Effector CD4-positive, alpha-beta T cell (primary cell): Measurements from ENCODE around the gene PLA2G4E.

Source experiments
- DNase-seq: peaks from one replicate; pipeline ENCODE4 v3.0.0-alpha.2; 2020

The PLA2G4E gene

DNA sequence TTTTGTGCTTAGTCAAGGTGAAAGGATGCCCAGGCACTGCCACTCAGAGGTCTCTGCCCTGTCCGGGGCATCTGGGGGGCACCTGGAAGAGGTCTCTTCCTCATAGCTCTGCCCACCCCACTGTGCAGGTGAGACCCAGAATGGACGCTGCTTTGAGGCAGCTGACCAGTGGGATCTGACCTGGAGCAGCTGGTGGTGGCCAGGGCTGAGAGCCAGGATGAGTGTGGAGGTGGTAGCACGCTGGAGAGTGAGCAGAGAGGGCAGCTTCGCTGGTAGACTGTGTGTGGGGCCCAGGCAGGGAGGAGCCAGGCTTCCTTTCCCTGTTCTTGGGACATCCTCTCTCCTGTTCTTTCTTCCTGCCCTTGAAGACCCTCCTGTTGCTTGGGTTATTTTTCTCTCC lies 32.2 kb upstream of the PLA2G4E start:
- no peak for DNase-seq

DNA sequence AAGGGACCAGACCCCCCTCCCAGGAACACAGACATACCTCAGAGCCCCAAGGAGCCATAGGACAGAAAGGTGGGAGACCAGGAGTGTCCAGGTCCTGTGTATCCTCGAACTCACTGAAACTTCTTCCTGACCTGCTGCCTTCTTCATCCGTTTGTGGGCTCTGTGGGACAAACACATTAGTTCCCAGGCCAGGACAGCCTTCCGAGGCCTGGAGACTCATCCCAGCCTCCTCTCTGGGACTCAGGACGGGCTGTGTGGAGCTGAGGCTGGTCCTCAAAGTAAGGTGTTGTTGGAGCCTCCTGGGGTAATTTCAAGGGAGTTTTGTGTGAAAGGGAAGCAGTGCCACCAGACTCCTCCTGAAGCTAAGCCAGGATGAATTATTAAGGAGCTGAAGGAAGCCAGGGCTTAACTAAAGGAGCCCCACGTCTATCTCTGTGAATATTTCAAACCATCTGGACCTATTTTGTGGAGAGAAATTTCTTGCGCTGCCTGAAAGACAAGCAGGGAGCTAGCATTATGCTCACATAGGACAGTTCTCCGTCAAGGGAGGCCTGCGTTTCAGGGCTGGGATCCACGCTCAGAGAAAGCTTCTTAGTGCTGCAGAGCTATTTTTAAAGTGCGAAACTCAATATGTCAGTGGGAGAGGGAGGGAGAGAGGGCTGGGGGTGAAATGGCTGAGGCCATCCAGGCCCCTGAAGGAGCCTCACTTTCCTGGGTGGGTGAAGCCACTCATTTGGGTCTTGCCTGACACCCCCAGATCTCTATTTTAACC lies 29.8 kb upstream of the PLA2G4E start:
- no peak for DNase-seq

DNA sequence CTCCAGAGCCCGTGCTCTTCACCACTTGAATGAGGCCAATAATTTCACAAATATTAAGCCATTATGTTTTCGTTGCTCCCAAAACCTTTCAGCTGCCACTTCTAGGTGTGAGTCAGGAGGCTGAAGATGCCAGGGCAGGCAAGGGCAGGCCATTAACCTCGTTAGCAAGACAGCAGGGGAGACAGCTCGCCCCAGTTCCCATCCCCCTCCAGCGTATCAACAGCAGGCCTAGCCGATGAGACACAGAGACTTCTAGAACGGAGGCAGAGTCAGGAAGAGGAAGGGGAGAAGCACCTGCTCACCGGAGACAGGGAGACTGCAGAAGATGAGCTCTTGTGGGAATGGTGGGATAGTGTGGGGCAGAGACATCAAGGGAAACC lies 28.0 kb upstream of the PLA2G4E start:
- DNase-seq, result no peak

DNA sequence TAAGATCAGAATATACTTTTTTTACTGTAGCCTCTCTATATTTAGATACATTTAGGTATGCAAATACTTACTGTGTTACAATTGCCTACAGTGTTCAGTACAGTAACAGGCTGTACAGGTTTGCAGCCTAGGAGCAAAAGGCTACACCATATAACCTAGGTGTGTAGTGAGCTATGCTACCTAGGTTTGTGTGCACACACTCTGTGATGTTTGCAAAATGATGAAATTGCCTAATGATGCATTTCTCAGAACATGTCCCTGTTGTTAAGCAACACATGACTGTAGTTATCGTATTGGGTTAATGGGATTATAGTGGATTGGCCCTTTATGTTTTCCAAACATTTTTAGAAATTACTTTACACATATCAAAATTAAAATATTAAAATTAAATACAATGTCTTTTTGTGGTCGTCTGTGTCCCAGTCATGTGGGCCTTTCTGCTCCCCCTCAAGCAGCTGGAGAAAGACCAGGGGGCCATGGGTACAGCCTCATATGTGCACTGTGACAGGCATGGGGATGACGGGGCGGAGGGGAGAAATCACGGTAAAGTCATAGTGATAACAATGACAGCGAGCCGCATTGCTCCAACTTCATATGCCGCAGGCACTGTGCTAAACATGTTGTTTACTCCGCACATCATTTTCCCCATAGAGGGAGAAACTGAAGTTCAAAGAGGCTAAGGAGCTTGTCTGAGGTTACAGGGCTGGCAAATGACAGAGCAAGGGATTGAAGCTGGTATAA lies 27.4 kb upstream of the PLA2G4E start:
- DNase-seq, result no peak

DNA sequence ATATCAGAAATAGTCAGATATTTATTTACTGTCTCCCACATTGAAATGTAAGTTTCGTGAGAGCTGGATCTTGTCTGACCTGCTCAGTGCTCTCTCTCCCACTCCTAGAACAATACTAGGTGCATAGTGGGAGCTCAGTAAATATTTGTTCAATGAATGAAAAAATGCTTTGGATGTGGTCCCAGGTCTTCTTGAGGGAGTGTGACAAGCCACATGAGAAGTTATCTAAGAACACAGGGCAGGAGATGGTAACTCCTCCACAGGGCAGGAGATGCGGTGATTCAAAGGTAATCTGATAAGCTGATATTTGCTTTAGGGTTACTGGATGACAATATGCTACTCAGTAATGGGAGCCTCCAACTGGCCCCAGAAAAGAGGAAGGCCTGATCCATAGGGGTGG lies 25.8 kb upstream of the PLA2G4E start:
- DNase-seq, result no peak

DNA sequence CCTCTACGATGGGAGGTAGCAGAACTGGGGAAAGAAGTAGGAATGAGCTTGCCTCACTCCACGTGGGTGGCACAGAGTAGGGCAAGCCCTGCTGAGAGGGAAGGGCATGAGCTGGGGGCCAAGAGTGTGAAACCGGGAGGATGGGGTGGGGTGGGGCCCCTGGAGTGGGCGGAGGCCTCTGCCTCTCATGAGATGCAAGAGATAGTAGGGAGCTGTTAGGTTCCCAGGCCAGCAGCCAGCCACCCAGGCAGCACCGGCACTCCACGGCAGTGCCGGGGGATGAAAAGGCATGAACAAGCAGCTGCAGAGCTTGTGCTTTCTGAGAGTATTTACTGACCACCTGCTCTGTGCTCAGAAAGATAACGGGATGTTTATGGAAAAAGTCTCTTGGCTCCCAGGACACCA lies 24.4 kb upstream of the PLA2G4E start:
- DNase-seq, result no peak

DNA sequence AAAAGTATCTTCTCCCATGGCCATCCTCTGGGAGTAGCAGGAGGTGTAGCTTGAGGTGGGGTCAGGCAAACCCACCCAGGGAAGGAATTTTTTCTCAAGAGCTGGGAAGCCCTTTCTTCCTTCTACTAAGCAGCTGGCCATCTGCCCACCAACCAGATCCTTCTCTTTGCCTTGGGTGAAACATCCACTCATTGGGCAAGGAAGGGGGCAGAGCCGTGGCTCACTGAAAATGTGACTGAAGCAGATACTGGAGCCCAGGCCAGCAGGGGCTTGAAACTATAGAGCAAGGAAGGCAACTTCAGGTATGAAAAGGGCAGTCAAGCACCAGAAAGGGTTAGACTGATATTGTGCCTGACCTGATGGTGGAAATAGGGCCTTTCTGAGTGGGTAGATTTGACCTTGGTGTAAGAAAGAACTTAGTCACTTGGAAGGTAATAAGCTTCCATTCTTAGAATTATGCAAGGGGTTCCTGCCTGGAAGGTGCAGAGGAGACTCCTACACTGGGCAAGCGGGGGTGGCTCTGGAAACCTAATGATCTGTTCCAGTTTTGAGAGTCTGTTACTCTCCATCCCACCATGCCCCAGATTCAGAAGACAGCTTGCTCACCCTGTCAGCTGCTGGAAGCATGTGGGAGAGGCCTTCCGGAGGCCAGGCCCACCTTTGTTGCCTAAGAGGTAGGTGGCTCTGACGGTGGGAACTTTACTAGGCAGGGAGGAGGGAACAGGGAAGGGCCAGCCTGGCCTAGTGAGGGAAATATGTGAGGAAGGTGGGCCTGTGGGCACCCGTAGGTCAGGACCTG lies 22.0 kb upstream of the PLA2G4E start:
- DNase-seq, result no peak

DNA sequence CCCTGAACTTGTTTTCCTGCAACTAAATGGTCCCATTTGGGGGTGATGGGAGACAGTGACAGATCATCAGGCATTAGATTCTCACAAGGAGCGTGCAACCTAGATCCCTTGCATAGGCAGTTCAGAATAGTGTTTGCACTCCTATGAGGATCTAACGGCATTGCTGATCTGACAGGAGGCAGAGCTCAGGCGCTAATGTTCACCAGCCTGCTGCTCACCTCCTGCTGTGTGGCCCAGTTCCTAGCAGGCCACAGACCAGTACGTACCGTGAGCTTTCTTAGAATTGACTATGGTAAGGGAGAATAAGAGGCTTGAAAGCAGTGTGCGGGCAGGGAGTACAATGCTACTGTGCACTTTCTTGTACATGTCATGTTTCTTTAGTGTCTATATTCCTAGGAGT lies 17.6 kb upstream of the PLA2G4E start:
- no peak for DNase-seq

DNA sequence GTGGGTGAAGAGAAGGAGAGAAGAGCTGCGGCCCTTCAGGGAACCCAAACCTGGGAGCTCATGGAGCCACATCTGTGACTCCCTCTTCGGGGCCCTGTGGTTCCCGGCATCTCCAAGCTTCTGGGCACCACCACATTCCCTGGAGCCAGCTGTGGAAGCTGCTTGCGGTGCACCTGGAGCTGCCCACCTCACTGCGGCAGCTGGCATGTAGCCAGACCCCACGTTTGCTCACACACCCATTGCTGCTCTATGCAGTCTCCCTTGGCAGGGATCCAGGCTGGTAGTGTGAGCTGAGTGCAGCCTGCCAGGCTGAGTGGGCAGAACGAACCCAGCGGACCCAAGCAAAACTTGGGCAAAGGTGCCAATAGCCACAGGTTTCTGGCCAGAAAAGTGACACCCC lies 16.8 kb upstream of the PLA2G4E start:
- no peak for DNase-seq

DNA sequence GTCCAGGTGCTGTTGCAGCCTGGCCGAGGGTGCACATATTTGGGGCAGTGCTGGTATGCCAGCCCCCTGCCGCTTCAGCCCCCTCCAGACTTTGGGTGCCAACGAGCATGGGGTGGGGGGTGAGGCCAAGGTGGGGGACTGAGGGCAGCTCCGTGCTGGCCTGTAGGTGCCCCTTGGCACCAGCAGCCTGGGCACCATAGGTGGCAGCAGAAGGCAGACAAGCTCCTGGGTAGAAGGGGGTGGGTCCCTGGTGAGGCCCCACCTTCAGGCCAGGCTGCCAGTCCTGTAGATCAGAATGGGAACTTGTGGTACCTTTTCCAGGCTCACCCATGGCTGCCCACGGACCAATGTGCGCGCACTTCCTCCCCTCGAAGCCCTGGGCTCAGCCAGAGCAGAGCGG lies 16.1 kb upstream of the PLA2G4E start:
- no peak for DNase-seq

DNA sequence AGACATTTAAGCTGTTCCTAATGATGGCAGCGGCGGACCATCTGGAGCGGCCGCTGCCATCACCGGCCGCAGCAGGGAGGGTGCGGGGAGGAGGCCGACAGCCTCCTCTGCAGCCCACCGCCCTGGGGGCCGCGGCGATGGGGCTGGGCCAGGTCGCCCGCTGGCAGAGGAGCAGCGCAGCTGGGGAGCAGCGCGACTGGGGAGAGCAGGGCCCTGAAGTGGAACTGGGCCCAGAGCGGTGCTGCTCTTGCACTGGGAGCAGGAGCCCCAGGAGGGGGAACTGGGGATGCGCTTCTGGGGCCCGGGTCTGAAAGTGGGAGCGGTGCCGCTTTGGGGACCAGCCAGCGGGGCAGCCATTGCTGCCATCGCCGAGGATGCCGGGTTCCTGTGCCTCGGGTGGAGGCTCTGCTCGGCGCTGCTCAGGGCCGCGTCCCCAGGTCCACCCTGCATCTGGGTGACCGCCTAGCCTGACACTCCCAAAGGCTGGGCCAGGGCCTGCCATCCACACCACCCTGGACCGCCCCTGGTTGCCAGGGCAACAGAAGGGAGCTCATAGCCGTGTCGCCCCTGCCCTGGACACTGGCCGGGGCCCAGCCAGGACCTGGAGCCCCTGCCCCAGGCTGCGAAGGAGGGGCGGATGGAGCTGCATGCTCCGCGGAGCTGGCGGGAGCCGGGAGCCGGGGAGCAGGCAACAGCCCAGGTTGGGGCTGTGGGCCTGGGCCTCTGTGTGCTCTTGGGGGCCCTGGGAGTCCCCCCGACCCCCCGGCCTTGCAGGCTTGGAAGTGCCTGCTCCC lies 15.5 kb upstream of the PLA2G4E start:
- DNase-seq, result no peak

DNA sequence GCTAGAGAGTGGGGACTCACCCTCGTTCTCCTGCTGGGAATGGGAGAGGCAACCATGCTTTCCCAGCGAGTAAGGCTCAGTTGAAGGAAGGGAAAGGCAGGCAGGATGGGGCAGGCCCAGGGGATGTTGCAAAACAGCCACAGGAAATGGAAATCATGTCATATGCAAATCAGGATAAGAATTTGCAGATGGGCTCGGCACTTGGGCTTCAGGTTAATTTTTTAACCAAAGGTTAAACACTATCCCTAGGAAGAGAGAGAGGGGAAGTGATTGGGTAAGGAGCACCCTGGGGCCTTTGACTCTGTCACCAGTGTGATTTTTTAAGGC lies 14.6 kb upstream of the PLA2G4E start:
- no peak for DNase-seq

DNA sequence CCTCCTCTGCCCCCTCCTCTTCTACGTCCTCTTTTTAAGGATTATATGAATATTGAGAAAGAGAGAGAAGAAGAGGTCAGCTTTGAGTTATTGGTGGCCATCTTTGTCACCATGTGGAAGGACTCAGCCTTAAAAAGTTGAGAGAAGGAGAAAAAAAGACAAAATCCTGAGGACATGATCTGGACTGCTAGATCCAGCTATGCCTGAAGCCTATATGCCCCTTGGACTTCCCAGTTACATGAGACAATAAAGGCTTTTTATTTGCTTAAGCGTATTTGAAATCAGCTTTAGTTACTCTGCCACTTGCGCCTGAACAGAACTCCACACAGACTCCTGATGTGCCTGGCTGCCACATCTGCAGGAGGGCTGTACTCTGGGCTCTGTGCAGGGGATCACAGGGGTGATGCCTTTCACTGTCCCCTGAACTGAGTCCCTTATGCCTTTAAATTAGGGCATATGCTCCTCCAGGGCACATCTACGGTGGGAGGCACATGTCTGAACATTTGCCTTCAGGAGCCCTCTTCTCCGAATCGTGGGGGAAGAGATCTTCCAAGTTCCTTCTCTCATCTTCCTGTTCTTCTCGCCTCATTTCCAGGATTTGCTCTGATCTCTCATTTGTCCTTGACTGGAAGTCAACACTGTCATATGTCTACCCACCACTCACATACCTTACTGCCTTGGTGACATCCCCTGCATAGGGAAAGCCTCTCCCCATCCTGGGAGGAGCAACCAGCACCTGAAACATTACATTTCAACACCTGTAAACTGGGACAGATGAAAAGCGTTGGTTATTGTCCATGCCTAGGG lies 14.0 kb upstream of the PLA2G4E start:
- DNase-seq, result no peak

DNA sequence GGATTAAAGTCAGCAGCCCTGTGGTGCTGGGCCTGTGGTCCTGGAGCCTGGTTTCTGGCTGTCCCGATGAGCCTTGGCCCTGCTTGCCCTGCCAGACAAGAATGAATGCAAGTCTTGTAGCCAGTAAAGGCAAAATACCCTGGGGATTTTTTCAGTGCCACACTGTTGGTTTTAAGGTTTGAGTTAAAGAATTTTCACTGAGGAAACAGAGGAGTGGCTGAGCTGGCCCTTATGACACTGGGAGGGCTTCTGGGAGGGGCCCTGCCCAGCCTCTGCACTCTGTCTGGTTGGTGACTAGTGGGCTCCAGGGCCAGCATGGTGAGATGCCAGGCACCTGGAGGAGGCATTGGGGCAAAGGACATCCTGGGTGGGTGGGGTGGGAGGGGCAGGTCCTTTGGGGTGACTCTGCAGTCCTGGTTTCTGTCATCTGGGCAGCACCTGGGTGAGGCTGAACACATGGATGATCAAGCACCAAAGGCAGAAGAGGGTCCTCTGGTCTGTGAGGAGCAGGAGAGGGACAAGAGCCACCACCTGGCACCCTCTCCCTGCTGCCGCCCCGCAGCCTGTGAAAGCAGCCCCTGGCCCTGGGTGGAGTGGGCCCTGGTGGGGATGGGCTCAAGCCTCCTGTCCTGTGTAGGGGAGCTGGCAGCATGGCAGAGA lies 12.5 kb upstream of the PLA2G4E start:
- DNase-seq, result no peak

DNA sequence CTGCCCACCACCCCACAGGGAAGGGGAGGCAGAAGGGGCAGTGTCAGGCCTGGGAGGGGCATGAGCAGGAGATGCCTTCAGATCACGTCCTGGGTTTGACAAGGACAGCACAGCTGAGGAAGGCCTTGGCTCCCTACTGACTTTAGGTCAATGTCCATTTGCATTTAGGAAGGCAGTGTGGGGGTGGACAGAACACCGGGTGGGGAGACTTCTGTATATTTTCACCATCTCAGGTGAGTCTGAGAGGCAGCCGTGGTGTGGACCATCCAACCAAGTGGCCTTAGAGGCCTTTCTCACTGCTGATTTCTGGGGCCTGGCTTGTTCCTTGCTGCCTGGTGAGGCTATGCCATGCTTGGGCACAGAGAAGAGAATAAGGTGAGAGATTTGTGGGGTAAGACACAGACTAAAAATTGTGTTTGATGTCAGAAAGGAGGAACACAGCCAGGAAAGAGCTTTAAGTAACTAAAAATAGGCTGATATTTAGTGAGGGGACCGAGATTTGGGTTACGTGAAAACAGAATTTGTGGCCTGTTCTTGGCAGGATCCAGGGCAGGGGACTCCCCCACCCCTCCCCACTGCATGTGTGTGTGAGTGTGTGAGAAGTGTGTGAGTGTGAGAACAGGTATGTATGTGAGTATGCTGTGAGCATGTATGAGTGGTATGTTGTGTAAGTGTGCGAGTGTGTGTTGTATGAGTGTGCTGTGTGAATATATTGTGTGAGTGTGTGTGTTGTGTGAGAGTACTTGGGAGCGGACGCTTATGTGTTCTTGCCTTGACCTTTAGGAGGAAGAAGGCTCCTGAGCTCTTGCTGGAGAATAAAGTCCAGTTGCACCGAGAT lies 11.8 kb upstream of the PLA2G4E start:
- DNase-seq, result no peak

DNA sequence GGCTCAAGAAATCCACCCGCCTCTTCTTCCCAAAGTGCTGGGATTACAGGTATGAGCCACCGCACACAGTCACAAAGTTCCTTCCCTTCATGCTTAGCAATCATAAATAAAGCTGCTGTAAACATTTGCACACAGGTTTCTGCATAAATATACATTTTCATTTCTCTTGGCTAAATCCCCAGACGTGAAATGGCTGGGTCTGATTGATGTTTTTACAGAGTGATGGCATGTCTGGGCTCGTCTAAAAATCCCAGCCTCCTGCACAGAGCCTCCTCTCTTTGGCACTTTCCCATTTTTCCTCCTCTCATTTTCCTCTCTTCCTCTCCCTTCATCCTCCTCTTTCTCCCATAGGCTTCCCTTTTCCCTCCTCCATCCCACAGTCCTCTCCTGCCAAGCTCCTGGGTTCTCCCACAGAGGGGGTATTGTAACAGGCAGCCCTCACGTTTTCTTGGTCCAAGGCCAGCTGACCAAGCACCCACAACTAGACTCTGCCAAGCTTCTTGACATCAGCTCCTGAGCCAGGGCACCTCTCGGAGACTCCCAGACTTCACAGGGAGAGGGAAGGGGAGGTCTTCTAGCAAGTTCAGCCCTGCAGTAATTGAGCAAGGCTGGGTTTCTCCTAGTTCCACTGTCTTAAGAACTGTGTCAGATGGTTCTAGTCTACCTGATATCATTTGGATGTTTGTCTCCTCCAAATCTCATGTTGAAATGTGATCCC lies 10.5 kb upstream of the PLA2G4E start:
- DNase-seq, result no peak

DNA sequence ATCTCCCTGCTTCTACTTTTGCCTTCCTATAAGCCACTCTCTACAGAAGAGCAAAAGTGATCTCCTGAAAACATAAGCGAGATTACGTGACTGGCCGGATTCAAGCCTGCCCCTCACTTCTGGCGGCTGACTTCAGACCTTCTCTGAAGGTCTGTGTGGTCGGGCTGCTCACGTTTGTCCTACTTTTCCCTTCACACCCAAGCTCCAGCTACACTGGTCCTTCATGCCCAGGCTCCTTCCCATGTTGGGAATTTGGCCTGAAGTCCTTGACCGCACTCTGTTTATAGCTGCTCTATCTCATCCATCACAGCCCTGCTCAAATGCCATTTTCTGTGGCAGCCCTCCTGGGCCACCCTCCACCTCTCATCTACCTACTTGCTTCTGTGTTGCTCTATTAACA lies 6.7 kb upstream of the PLA2G4E start:
- no peak for DNase-seq

DNA sequence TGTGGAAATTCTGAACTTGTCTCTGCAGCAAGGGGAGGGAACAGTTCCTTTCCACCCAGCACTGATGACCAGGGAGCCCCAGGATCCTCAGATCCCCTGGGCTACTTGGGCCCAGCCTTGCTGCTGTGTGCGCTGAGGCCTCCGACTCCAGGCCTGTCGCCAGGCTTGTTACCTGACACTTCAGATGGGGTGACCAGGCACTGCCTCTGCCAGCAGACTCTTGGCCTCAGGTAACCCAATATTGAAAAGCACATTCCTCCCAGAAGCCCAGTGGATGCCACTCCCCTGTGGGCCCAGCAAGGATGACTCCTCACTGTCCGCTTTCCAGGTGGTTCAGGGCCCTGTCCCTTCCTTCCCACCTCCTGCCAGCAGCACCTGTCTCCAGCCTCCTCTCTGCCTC lies 3.5 kb upstream of the PLA2G4E start:
- DNase-seq, result no peak

DNA sequence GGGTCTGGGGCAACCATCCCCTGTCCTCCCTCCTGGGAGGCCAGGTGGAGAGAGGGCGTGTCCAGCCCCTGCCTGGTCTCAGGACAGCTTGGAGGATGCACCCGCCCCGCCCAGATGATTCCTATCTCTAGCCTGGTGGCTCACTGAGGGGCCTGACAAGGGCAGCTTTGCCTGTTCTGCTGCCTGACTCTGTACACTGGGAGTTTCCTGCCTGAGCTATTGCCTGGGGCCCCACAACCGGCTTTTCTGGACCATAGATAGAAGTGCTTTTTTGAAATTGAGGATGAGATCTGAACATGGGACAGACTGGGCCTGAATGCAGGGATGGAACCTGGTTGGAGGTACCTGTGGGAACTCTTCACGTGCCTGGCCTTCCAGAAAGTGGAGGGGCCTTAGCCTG lies 751 bp upstream of the PLA2G4E start:
- no peak for DNase-seq
